ENCODE data around the gene FGF18. TPM values are rescaled to one million over a fixed set of nuclear protein-coding genes. Genes with fewer than 3 reads are reported as not detected.
A peak's percentile ranks its signal among the peaks of the same experiment; 100 is the strongest.

FGF18 gene
- total RNA-seq, 1 donor from 2014 or later, result 2.4 TPM

DNA sequence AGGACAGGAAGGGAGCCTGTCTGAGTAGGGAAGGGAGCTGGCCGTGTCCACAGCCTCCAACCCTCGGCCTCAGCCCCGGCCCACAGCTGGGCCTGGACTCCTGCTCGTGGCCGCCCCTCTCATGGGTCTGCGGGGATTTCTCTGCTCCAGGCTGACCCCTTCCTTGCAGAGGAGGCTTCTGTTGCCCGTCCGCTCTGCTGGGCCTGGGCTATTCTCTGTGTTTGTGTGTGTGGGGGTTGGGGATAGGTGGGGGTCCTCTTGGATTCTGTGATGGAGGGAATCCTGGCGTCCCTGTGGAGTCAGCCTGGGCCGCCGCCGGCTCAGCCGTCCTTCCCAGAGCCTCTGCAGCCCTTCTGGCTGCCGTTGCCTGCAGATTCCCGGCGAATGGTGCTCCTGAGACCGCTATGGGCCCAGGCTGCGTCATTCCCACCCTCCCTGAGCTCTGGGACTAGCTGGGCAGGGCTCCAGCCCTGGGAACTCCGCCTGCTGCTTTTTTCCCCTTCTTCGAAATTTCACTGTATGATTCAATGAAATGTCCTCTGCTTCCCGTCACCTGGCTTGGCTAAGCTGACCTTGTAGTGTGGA lies 64.2 kb downstream of the FGF18 start:
- Mint-ChIP-seq H3K4me3 (no peak overlapping the region), H3K9me3 (no peaks in the 10 kb centered on the region), H3K27me3 (ENCODE audit: low read depth) (no peaks in the 10 kb centered on the region), H3K4me1 (no peaks in the 10 kb centered on the region), H3K27ac (ENCODE audit: unreplicated experiment) (no peak overlapping the region), H3K36me3 (ENCODE audit: low read depth) (no peaks in the 10 kb centered on the region)
- TF ChIP-seq, protein P1, sequence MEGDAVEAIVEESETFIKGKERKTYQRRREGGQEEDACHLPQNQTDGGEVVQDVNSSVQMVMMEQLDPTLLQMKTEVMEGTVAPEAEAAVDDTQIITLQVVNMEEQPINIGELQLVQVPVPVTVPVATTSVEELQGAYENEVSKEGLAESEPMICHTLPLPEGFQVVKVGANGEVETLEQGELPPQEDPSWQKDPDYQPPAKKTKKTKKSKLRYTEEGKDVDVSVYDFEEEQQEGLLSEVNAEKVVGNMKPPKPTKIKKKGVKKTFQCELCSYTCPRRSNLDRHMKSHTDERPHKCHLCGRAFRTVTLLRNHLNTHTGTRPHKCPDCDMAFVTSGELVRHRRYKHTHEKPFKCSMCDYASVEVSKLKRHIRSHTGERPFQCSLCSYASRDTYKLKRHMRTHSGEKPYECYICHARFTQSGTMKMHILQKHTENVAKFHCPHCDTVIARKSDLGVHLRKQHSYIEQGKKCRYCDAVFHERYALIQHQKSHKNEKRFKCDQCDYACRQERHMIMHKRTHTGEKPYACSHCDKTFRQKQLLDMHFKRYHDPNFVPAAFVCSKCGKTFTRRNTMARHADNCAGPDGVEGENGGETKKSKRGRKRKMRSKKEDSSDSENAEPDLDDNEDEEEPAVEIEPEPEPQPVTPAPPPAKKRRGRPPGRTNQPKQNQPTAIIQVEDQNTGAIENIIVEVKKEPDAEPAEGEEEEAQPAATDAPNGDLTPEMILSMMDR (conservative IDR thresholded peaks at IDR 0.05), result no peak
- DNase-seq (ENCODE audit: low read depth, low spot score), result no peak

DNA sequence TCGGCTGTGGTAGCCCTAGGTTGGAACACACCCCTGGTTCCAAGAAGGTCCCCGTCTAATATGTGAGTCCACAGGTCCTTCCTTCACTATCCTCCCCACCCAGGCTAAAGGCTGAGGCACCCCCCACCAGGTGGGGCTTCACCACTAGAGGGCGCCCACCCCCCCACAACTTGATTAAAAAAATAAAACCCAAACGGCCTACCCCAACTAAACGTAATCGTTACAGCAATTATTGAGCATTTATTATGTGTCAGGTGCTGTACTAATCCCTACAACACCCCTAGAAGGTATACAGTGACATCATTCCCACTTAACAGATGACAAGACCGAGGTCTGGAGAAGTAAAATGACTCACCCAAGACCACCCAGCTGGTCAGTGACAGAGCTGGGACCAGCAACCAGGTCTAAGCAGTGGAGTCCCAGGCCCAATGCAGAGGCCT lies 65.0 kb downstream of the FGF18 start:
- Mint-ChIP-seq H3K4me3 (no peak overlapping the region), H3K36me3 (ENCODE audit: low read depth) (no peaks in the 10 kb centered on the region), H3K4me1 (no peaks in the 10 kb centered on the region), H3K27ac (ENCODE audit: unreplicated experiment) (no peak overlapping the region), H3K27me3 (ENCODE audit: low read depth) (no peaks in the 10 kb centered on the region), H3K9me3 (no peaks in the 10 kb centered on the region)
- TF ChIP-seq, protein P1 (conservative IDR thresholded peaks at IDR 0.05), result peak; percentile 70
- DNase-seq (ENCODE audit: low read depth, low spot score), result peak; percentile 25

DNA sequence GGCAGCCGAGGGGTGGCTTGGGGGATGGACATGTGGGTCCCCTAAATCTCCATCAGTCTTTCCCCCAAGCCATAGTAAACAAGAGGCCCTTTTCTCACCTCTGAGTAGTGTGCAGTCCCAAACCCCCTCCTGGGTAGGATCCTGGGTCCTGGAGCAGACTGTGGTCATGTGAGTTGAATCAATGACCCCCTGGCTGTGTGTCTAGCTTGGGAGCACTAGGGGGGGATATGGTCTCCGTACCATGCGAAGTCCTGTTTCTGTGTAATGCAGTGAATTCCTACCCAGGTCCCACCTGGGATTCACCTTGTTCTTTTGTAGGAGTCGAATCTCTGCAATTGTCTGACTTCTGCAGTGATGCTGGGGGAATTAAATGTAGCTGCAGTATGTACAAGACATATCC lies 66.2 kb downstream of the FGF18 start:
- Mint-ChIP-seq H3K4me3 (no peak overlapping the region), H3K36me3 (ENCODE audit: low read depth) (no peaks in the 10 kb centered on the region), H3K9me3 (no peaks in the 10 kb centered on the region), H3K4me1 (no peaks in the 10 kb centered on the region), H3K27ac (ENCODE audit: unreplicated experiment) (no peak overlapping the region), H3K27me3 (ENCODE audit: low read depth) (no peaks in the 10 kb centered on the region)
- TF ChIP-seq, protein P1 (conservative IDR thresholded peaks at IDR 0.05), result no peak
- DNase-seq (ENCODE audit: low read depth, low spot score), result no peak

DNA sequence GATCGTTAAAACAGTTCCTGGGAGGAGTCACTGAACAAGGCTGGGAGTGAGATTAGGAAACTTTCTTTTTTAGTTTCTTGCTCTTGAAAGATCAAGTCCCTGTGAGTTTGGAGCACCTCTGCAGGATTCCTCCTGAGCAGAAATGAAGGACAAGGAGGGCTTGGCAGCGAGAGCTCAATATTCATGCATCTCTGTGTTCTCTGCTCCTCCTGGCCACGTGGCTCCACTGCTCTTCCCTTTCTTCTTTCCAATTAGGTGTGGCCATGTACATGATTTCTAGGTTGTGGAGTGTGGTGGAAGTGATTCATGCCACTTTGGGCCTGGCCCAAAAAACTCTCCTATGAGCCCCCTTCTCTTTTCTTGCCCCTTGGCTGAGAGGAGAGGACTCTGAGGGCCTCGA lies 67.2 kb downstream of the FGF18 start:
- Mint-ChIP-seq H3K4me1 (no peaks in the 10 kb centered on the region), H3K27ac (ENCODE audit: unreplicated experiment) (no peak overlapping the region), H3K4me3 (no peak overlapping the region), H3K36me3 (ENCODE audit: low read depth) (no peaks in the 10 kb centered on the region), H3K27me3 (ENCODE audit: low read depth) (no peaks in the 10 kb centered on the region), H3K9me3 (no peaks in the 10 kb centered on the region)
- TF ChIP-seq, protein P1 (conservative IDR thresholded peaks at IDR 0.05), result no peak
- no peak for DNase-seq (ENCODE audit: low read depth, low spot score)

DNA sequence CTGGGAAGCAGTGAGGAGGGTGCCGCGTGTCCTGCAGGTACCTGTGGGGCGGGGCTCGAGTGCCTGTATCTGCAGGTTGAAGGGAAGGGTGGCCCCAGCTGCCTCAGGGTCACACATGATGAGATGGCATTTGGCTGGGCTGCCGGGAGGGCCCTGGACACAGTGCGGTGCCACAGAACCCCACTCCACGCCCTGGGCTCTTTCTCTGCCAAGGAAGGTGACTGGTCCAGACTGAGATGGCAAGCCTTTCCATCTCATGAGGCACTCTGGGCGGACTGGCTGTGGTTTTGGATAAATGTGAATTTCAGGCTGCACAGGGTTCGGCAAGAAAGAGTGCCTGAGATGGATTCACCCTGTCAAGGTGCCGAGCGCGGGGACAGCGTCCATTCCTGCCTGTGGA lies 69.4 kb downstream of the FGF18 start:
- peaks cover 9% of the 10 kb centered on the region for H3K4me1 Mint-ChIP-seq
- TF ChIP-seq, protein P1 (conservative IDR thresholded peaks at IDR 0.05), result no peak
- H3K4me3 Mint-ChIP-seq, result no peak overlapping the region

More for the DNA sequence above, 69.4 kb downstream of the FGF18 start:
- no peak for DNase-seq (ENCODE audit: low read depth, low spot score)
- no peaks in the 10 kb centered on the region for H3K36me3 Mint-ChIP-seq (ENCODE audit: low read depth)
- H3K27me3 Mint-ChIP-seq (ENCODE audit: low read depth), result no peaks in the 10 kb centered on the region
- H3K9me3 Mint-ChIP-seq, result no peaks in the 10 kb centered on the region
- H3K27ac Mint-ChIP-seq (ENCODE audit: unreplicated experiment), result no peak overlapping the region

Data from neural crest cell (in vitro differentiated cells).